Right lobe of liver (tissue), 6 donors: ENCODE results near the gene AK5. TPM values are rescaled to one million over a fixed set of nuclear protein-coding genes. Genes with fewer than 3 reads are reported as not detected.

Source experiments
- ATAC-seq, 4 donors: fragments of 200-7000 bp; cut with Tn5 transposase; one replicate each; pipeline ENCODE4 v1.9.1; 2020; ENCODE audit warnings: mild to moderate bottlenecking in 4 of 4, moderate library complexity in 4 of 4
- DNase-seq, 3 donors: peaks; one replicate each; pipeline ENCODE4 v3.0.0-alpha.2; 2020
- H3K27ac ChIP-seq, 3 donors: fragments of 200-600 bp; one replicate each; pipeline ENCODE4 v1.8.0; 2022
- H3K27me3 ChIP-seq, 2 donors: fragments of 200-600 bp; one replicate each; pipeline ENCODE4 v1.8.0; 2022
- H3K36me3 ChIP-seq, 4 donors: fragments of 200-600 bp; sonication (generic) in 1 of 4; one replicate each; pipeline versions ENCODE4 v1.5.1 to v1.8.0; 2017 to 2022; ENCODE audit warnings: control low read depth in 1 of 4
- H3K4me1 ChIP-seq, 4 donors: fragments of 200-600 bp; sonication (generic) in 1 of 4; one replicate each; pipeline versions ENCODE4 v1.5.1 to v1.8.0; 2017 to 2022; ENCODE audit warnings: control low read depth in 1 of 4
- H3K4me3 ChIP-seq, 3 donors: fragments of 200-600 bp; one replicate each; pipeline ENCODE4 v1.8.0; 2022
- H3K9me3 ChIP-seq, 4 donors: fragments of 200-600 bp; sonication (generic) in 1 of 4; one replicate each; pipeline versions ENCODE4 v1.5.1 to v1.8.0; 2017 to 2022; ENCODE audit warnings: control low read depth in 1 of 4
- CTCF ChIP-seq, 4 donors: fragments of 200-600 bp in 3 of 4; fragments of 450-650 bp in 1 of 4; IDR thresholded peaks; one replicate each; pipeline versions ENCODE4 v1.5.1 to v1.8.0; 2016 to 2022; ENCODE audit warnings: antibody characterized with exemption in 4 of 4, mild to moderate bottlenecking in 2 of 4
- POLR2A ChIP-seq: fragments of 450-650 bp; IDR thresholded peaks from one replicate; pipeline ENCODE4 v1.6.1; 2017; ENCODE audit warnings: antibody characterized with exemption, mild to moderate bottlenecking
- WGBS: methylation state at CpG from one replicate; pipeline ENCODE4 v1.1.6; 2018; ENCODE audit warnings: low coverage, low lambda C conversion rate; ENCODE audit not compliant: insufficient coverage; ENCODE audit errors: missing lambda C conversion rate; 5-methylcytosine and 5-hydroxymethylcytosine counted together
- intact Hi-C, 2 donors: fragments of 100-400 bp; cut with DNase I; formaldehyde crosslinking; loops; one replicate each; pipeline versions ENCODE4 v1.11.2 to v1.14.1; 2022
- total RNA-seq, 6 experiments: library from RNA; depleted of rRNA in 2 of 6; stranded (reverse); fragments of >200 nt in 2 of 6; fragmentation: NEBNext Ultra II Directional in 3 of 6; extraction: Animal tissue kit (Norgen Biotek cat#: 25700) in 3 of 6; gene quantifications; one replicate each; pipeline versions ENCODE4 v1.1.0 to v1.2.4, GENCODE V29; 2016 to 2023
- donor health status: DM: no; HTN: yes; CAD: no.
- donor health status: DM: no; HTN: no; CAD: no.
- donor health status: DM: no; HTN: no; CAD: no.
- donor health status: DM: no; HTN: yes; CAD: no.
- donor health status: DM: no; HTN: yes; CAD: no.

The AK5 gene
- total RNA-seq, 6 experiments from 2014 or later: 0.47 to 0.53 TPM; not detected in 4

- H3K4me1 ChIP-seq: no peaks in the 10 kb centered on the region
- TF ChIP-seq CTCF (IDR thresholded peaks at IDR 0.05) (no peak), POLR2A (no peak)
- intact Hi-C loops: no loop called here
- H3K4me3 ChIP-seq: no peak overlapping the region
- DNase-seq: no peak
- H3K27me3 ChIP-seq: no peaks in the 10 kb centered on the region
- H3K9me3 ChIP-seq: no peaks in the 10 kb centered on the region
- no peak for ATAC-seq
- no peaks in the 10 kb centered on the region for H3K36me3 ChIP-seq
- H3K27ac ChIP-seq: no peak overlapping the region
These were observed 66.7 kb downstream of the AK5 start for GRCh38 chr1:77348549-77348948.

- Histone ChIP-seq H3K9me3 (no peaks in the 10 kb centered on the region), H3K4me1 (no peaks in the 10 kb centered on the region), H3K27ac (no peak overlapping the region), H3K4me3 (no peak overlapping the region), H3K36me3 (no peaks in the 10 kb centered on the region), H3K27me3 (no peaks in the 10 kb centered on the region)
- intact Hi-C loops: no loop called here
- no peak for ATAC-seq
- DNase-seq: no peak
- 55% methylated on average over 2 of the region's 2 CpGs for WGBS
- TF ChIP-seq POLR2A (no peak), CTCF (IDR thresholded peaks at IDR 0.05) (no peak)
These were observed 67.5 kb downstream of the AK5 start for GRCh38 chr1:77349275-77349674.

- WGBS: 62% methylated on average over 6 of the region's 6 CpGs
- H3K36me3 ChIP-seq: no peaks in the 10 kb centered on the region
- DNase-seq: no peak
- no peak for TF ChIP-seq CTCF (IDR thresholded peaks at IDR 0.05)
- TF ChIP-seq POLR2A: no peak
- no peak overlapping the region for H3K27ac ChIP-seq
- no peaks in the 10 kb centered on the region for H3K4me1 ChIP-seq
- no peak overlapping the region for H3K4me3 ChIP-seq
- ATAC-seq: no peak
- intact Hi-C loops: no loop called here
- H3K9me3 ChIP-seq: no peaks in the 10 kb centered on the region
- H3K27me3 ChIP-seq: no peaks in the 10 kb centered on the region
These were observed 68.4 kb downstream of the AK5 start for GRCh38 chr1:77350012-77350770.

- DNase-seq (no peak), ATAC-seq (no peak)
- no peak overlapping the region for H3K27ac ChIP-seq
- no peaks in the 10 kb centered on the region for H3K36me3 ChIP-seq
- WGBS: 57% methylated on average over 1 of the region's 1 CpG
- TF ChIP-seq CTCF (IDR thresholded peaks at IDR 0.05): no peak
- no peak for TF ChIP-seq POLR2A
- no peaks in the 10 kb centered on the region for H3K27me3 ChIP-seq
- no peak overlapping the region for H3K4me3 ChIP-seq
- H3K4me1 ChIP-seq: no peaks in the 10 kb centered on the region
- no peaks in the 10 kb centered on the region for H3K9me3 ChIP-seq
- intact Hi-C loops: no loop called here
These were observed 72.7 kb downstream of the AK5 start for GRCh38 chr1:77354536-77354935.
